CD4-positive, alpha-beta T cell (primary cell): ENCODE measurements around the gene NRROS. TPM values are rescaled to one million over a fixed set of nuclear protein-coding genes. Genes with fewer than 3 reads are reported as not detected.

Experiments used
- ATAC-seq: fragments of 200-7000 bp; cut with Tn5 transposase; one replicate; pipeline ENCODE4 v1.10.0; 2022; ENCODE audit warnings: mild to moderate bottlenecking; ENCODE audit not compliant: poor library complexity
- CTCF ChIA-PET: fragments of 350-600 bp; sonication (Branson Sonifier 250); formaldehyde crosslinking; loops from one replicate; lab custom pipeline; 2021; ENCODE audit warnings: antibody characterized with exemption, inconsistent platforms; lab: Charles Lee
- POLR2A ChIA-PET: fragments of 350-600 bp; sonication (Branson Sonifier 250); formaldehyde crosslinking; loops from one replicate; lab custom pipeline; 2021; ENCODE audit warnings: antibody characterized with exemption, inconsistent platforms; lab: Charles Lee
- DNase-seq, 14 experiments: peaks; one replicate each; pipeline ENCODE4 v3.0.0-alpha.2; 2013 to 2020; ENCODE audit warnings: mixed read lengths in 2 of 14
- H3K27ac ChIP-seq, 2 donors: one replicate each; pipeline versions ENCODE4 v1.5.1 to v1.7.0; 2013; ENCODE audit warnings: low read length in 2 of 2, low read depth in 1 of 2, mild to moderate bottlenecking in 1 of 2
- H3K27me3 ChIP-seq, 2 experiments: 1 replicate in 1 of 2; 2 replicates in 1 of 2; pipeline versions ENCODE4 v1.6.1 to v1.7.0; 2013; ENCODE audit warnings: low read length in 2 of 2, control low read depth in 1 of 2, mild to moderate bottlenecking in 1 of 2, moderate library complexity in 1 of 2; ENCODE audit not compliant: insufficient read depth in 2 of 2, control insufficient read depth in 1 of 2
- H3K36me3 ChIP-seq: one replicate; pipeline ENCODE4 v1.6.1; 2013; ENCODE audit warnings: low read length, control low read depth; ENCODE audit not compliant: insufficient read depth
- H3K4me1 ChIP-seq: one replicate; pipeline ENCODE4 v1.6.1; 2013; ENCODE audit warnings: low read length, control low read depth; ENCODE audit not compliant: insufficient read depth
- H3K4me3 ChIP-seq: one replicate; pipeline ENCODE4 v1.5.1; 2013; ENCODE audit warnings: mild to moderate bottlenecking, low read length, moderate library complexity
- H3K9me3 ChIP-seq, 2 experiments: 1 replicate in 1 of 2; 2 replicates in 1 of 2; pipeline versions ENCODE4 v1.6.1 to v1.7.0; 2013; ENCODE audit warnings: low read length in 2 of 2, mild to moderate bottlenecking in 2 of 2, control low read depth in 1 of 2, moderate library complexity in 1 of 2; ENCODE audit not compliant: control insufficient read depth in 1 of 2, insufficient read depth in 1 of 2
- H3K27ac Mint-ChIP-seq: one replicate; pipeline ENCODE4 v1.8.0; 2020; ENCODE audit warnings: mixed read lengths
- H3K27me3 Mint-ChIP-seq: one replicate; pipeline ENCODE4 v1.8.0; 2021; ENCODE audit warnings: mixed read lengths
- H3K36me3 Mint-ChIP-seq: one replicate; pipeline ENCODE4 v1.8.0; 2021; ENCODE audit warnings: low read depth, mixed read lengths
- H3K4me1 Mint-ChIP-seq: one replicate; pipeline ENCODE4 v1.8.0; 2021; ENCODE audit warnings: low read depth, mixed read lengths
- H3K4me3 Mint-ChIP-seq: one replicate; pipeline ENCODE4 v1.8.0; 2020; ENCODE audit warnings: mild to moderate bottlenecking, mixed read lengths
- H3K9me3 Mint-ChIP-seq: one replicate; pipeline ENCODE4 v1.8.0; 2020; ENCODE audit warnings: mixed read lengths
- intact Hi-C, 2 experiments: fragments of 100-400 bp; cut with DNase I in 1 of 2; cut with micrococcal nuclease in 1 of 2; formaldehyde crosslinking; loops; one replicate each; pipeline versions ENCODE4 v1.15.1 to v1.9.0; 2023 to 2025; cut with DNase I, micrococcal nuclease
- total RNA-seq, 174 experiments: library from RNA in 2 of 174; stranded (reverse) in 2 of 174; gene quantifications; one replicate each; pipeline ENCODE4 v1.2.3 and lab custom pipeline; 2021 to 2026
- TF ChIP-seq, protein P1 (sequence below): fragments of 200-600 bp; IDR thresholded peaks from one replicate; pipeline ENCODE4 v1.8.0; 2022; ENCODE audit warnings: antibody characterized with exemption, mild to moderate bottlenecking

The NRROS gene
- total RNA-seq, 2 experiments from 2014 or later = 7.4 to 8.4 TPM

DNA sequence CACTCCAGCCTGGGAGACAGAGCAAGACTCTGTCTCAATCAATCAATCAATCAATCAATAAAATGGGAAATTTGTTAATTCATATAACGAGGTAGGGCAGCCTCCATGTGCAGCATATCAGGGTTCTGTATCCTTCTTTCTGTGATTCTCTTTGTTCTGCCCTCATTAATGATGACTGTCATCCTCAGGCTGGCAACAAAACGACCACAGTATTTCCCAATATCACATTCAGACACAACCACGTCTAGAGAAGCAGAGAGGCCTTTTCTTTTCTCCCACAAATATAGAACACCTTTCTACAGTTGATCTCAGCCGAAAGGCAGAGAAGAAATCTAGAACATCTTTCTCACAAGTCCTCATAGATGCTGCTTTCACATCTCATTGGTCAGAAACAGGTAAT lies 61.3 kb downstream of the NRROS start:
- H3K9me3 ChIP-seq = no peaks in the 10 kb centered on the region
- H3K36me3 ChIP-seq = no peaks in the 10 kb centered on the region
- DNase-seq = no peak
- H3K27me3 Mint-ChIP-seq = no peaks in the 10 kb centered on the region
- H3K27ac ChIP-seq = no peak overlapping the region
- CTCF ChIA-PET = no interaction called here
- no peaks in the 10 kb centered on the region for H3K4me1 ChIP-seq
- intact Hi-C loops = no loop called here
- no peaks in the 10 kb centered on the region for H3K27me3 ChIP-seq
- ATAC-seq = no peak
- H3K27ac Mint-ChIP-seq = no peak overlapping the region
- no peaks in the 10 kb centered on the region for H3K36me3 Mint-ChIP-seq
- no peaks in the 10 kb centered on the region for H3K4me1 Mint-ChIP-seq
- TF ChIP-seq, protein P1, sequence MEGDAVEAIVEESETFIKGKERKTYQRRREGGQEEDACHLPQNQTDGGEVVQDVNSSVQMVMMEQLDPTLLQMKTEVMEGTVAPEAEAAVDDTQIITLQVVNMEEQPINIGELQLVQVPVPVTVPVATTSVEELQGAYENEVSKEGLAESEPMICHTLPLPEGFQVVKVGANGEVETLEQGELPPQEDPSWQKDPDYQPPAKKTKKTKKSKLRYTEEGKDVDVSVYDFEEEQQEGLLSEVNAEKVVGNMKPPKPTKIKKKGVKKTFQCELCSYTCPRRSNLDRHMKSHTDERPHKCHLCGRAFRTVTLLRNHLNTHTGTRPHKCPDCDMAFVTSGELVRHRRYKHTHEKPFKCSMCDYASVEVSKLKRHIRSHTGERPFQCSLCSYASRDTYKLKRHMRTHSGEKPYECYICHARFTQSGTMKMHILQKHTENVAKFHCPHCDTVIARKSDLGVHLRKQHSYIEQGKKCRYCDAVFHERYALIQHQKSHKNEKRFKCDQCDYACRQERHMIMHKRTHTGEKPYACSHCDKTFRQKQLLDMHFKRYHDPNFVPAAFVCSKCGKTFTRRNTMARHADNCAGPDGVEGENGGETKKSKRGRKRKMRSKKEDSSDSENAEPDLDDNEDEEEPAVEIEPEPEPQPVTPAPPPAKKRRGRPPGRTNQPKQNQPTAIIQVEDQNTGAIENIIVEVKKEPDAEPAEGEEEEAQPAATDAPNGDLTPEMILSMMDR = no peak
- no peak overlapping the region for H3K4me3 ChIP-seq
- no peaks in the 10 kb centered on the region for H3K9me3 Mint-ChIP-seq
- no peak overlapping the region for H3K4me3 Mint-ChIP-seq
- POLR2A ChIA-PET = no interaction called here

GRCh38 chr3:196706327-196706726 lies 66.8 kb downstream of the NRROS start:
- DNase-seq (no peak), ATAC-seq (no peak)
- POLR2A ChIA-PET = no interaction called here
- Histone ChIP-seq H3K4me1 (peaks cover 8% of the 10 kb centered on the region), H3K4me3 (no peak overlapping the region), H3K27me3 (no peaks in the 10 kb centered on the region), H3K9me3 (no peaks in the 10 kb centered on the region), H3K36me3 (no peaks in the 10 kb centered on the region), H3K27ac (no peak overlapping the region)
- Mint-ChIP-seq H3K36me3 (peaks cover 5% of the 10 kb centered on the region), H3K4me1 (peaks cover 7% of the 10 kb centered on the region), H3K27me3 (no peaks in the 10 kb centered on the region), H3K9me3 (no peaks in the 10 kb centered on the region), H3K4me3 (no peak overlapping the region), H3K27ac (no peak overlapping the region)
- intact Hi-C loops = no loop called here
- TF ChIP-seq, protein P1 = no peak
- CTCF ChIA-PET = interaction anchor here (1.5 kb wide), 1 partner anchor 97 kb away, joined by 6 read pairs; no protein-coding TSS in a partner anchor

DNA sequence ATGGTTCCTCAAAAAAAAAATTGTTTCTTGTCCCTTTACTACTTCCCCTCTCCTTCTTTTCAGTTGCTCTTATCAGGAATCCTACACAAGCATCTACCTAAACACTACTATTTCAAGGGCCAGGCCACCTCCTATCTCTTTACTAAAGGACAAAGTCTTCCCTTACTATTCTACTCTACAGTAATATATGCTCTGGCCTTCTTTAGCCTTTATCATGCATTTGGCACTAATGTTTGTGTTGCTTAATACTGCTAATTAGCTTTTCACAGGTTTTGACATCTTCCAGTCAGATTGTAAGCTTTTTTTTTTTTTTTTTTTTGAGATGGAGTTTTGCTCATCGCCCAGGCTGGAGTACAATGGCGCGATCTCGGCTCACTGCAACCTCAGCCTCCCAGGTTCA lies 67.2 kb downstream of the NRROS start:
- Mint-ChIP-seq H3K9me3 (no peaks in the 10 kb centered on the region), H3K4me1 (peaks cover 11% of the 10 kb centered on the region), H3K36me3 (peaks cover 8% of the 10 kb centered on the region), H3K4me3 (no peak overlapping the region), H3K27me3 (no peaks in the 10 kb centered on the region), H3K27ac (no peak overlapping the region)
- ATAC-seq (no peak), DNase-seq (no peak)
- TF ChIP-seq, protein P1 = no peak
- Histone ChIP-seq H3K4me1 (peaks cover 12% of the 10 kb centered on the region), H3K4me3 (no peak overlapping the region), H3K36me3 (no peaks in the 10 kb centered on the region), H3K27ac (no peak overlapping the region), H3K27me3 (no peaks in the 10 kb centered on the region), H3K9me3 (no peaks in the 10 kb centered on the region)
- POLR2A ChIA-PET = interaction anchor here (0.8 kb wide), 1 partner anchor 34 kb away, joined by 3 read pairs; no protein-coding TSS in a partner anchor
- CTCF ChIA-PET = interaction anchor here (0.7 to 1.5 kb wide), 3 partner anchors 13 to 97 kb away, joined by 3 to 6 read pairs (median 3); no protein-coding TSS in a partner anchor
- intact Hi-C loops = no loop called here
